Liver (tissue), 3 donors: ENCODE measurements around the gene COX8A.

Source experiments
- ATF3 ChIP-seq: IDR thresholded peaks from 2 replicates; pipeline ENCODE4 v1.6.1; 2016; ENCODE audit warnings: antibody characterized with exemption
- CTCF ChIP-seq: fragments of 150-350 bp; IDR thresholded peaks from 2 replicates; pipeline ENCODE4 v1.5.1; 2017; ENCODE audit warnings: improper control_type of control experiment, low read depth, low read length; ENCODE audit not compliant: missing input control
- EGR1 ChIP-seq, 2 donors: IDR thresholded peaks; 2 replicates each; pipeline ENCODE4 v1.6.1; 2016 to 2018; ENCODE audit warnings: antibody characterized with exemption in 2 of 2, low read depth in 2 of 2
- FOXA1 ChIP-seq: IDR thresholded peaks from 2 replicates; pipeline ENCODE4 v1.6.1; 2016; ENCODE audit warnings: antibody characterized with exemption
- FOXA2 ChIP-seq: IDR thresholded peaks from 2 replicates; pipeline ENCODE4 v1.6.1; 2016; ENCODE audit warnings: antibody characterized with exemption
- GABPA ChIP-seq, 2 donors: IDR thresholded peaks in 1 of 2; conservative IDR thresholded peaks in 1 of 2; 2 replicates each; pipeline ENCODE4 v1.6.1; 2016; ENCODE audit warnings: antibody characterized with exemption in 2 of 2, mild to moderate bottlenecking in 1 of 2, moderate library complexity in 1 of 2
- JUND ChIP-seq, 2 donors: IDR thresholded peaks; 2 replicates each; pipeline ENCODE4 v1.6.1; 2016; ENCODE audit warnings: antibody characterized with exemption in 2 of 2
- NR2F2 ChIP-seq: IDR thresholded peaks from 2 replicates; pipeline ENCODE4 v1.6.1; 2016; ENCODE audit warnings: antibody characterized with exemption
- RAD21 ChIP-seq, 2 donors: IDR thresholded peaks; 2 replicates each; pipeline ENCODE4 v1.6.1; 2016; ENCODE audit warnings: antibody characterized with exemption in 2 of 2, mild to moderate bottlenecking in 2 of 2
- REST ChIP-seq: IDR thresholded peaks from 2 replicates; pipeline ENCODE4 v1.6.1; 2016; ENCODE audit warnings: antibody characterized with exemption, mild to moderate bottlenecking
- SP1 ChIP-seq: IDR thresholded peaks from 2 replicates; pipeline ENCODE4 v1.6.1; 2018; ENCODE audit warnings: antibody characterized with exemption, mild to moderate bottlenecking
- YY1 ChIP-seq: IDR thresholded peaks from 2 replicates; pipeline ENCODE4 v1.6.1; 2016; ENCODE audit warnings: antibody characterized with exemption, mild to moderate bottlenecking
- TF ChIP-seq, protein P1 (sequence below): IDR thresholded peaks from 2 replicates; pipeline ENCODE4 v1.6.1; 2016; ENCODE audit warnings: antibody characterized with exemption
- TF ChIP-seq, protein P2 (sequence below): IDR thresholded peaks from 2 replicates; pipeline ENCODE4 v1.6.1; 2016; ENCODE audit warnings: antibody characterized with exemption
- donor health status: healthy.
- donor health status: healthy.

DNA sequence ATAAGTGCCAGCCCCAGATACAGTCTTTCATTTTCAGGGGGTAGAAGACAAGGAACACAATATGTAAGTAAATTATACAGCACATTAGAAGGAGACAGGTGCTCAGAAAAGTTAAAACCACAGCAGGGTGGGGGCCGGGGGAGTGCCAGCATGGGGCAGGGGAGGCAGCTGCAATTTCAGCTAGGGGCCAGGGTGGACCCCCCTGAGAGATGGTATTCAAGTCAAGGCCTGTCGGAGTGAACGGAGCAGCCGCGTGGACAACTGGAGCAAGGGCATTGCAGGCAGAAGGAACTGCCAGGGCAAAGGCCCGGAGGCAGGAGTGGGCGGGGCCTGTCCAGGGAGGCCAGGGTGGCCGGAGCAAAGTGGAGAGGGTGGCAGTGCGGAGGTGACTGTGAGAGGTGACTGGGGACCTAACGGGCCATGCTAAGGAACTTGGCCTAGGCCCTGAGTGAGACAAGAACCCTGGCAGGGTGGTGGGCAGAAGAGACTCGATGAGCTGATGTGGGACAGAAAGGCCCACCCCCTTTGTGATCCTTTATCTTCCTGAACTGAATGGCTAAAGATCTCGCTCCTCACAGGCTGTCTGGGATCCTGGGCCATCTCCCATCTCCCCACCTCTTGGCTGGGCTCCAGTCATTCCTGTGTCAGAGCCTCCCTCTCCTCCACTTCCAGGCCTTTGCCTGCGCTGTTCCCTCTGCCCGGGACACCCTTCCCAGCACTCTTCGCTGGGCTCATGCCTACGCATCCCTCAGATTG, 38.9 kb downstream of the COX8A start:
- no peak for TF ChIP-seq GABPA (IDR thresholded peaks at IDR 0.05 in 1 of 2, conservative IDR thresholded peaks at IDR 0.05 in 1 of 2)
- TF ChIP-seq CTCF, result no peak
- no peak for TF ChIP-seq REST
- TF ChIP-seq RAD21 (IDR thresholded peaks at IDR 0.05), result no peak
- TF ChIP-seq ATF3, result no peak
- no peak for TF ChIP-seq EGR1 (IDR thresholded peaks at IDR 0.05; ENCODE audit: low read depth in 2 of 2)
- TF ChIP-seq, protein P1, sequence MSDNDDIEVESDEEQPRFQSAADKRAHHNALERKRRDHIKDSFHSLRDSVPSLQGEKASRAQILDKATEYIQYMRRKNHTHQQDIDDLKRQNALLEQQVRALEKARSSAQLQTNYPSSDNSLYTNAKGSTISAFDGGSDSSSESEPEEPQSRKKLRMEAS, result no peak
- TF ChIP-seq JUND (IDR thresholded peaks at IDR 0.05), result no peak
- TF ChIP-seq SP1, result no peak
- TF ChIP-seq NR2F2, result no peak
- TF ChIP-seq YY1, result no peak
- TF ChIP-seq FOXA2, result no peak
- TF ChIP-seq, protein P2, sequence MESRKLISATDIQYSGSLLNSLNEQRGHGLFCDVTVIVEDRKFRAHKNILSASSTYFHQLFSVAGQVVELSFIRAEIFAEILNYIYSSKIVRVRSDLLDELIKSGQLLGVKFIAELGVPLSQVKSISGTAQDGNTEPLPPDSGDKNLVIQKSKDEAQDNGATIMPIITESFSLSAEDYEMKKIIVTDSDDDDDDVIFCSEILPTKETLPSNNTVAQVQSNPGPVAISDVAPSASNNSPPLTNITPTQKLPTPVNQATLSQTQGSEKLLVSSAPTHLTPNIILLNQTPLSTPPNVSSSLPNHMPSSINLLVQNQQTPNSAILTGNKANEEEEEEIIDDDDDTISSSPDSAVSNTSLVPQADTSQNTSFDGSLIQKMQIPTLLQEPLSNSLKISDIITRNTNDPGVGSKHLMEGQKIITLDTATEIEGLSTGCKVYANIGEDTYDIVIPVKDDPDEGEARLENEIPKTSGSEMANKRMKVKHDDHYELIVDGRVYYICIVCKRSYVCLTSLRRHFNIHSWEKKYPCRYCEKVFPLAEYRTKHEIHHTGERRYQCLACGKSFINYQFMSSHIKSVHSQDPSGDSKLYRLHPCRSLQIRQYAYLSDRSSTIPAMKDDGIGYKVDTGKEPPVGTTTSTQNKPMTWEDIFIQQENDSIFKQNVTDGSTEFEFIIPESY, result no peak
- TF ChIP-seq FOXA1, result no peak
